Kidney epithelial cell (primary cell): ENCODE results near the gene MACROD2. TPM values are rescaled to one million over a fixed set of nuclear protein-coding genes. Genes with fewer than 3 reads are reported as not detected.

ENCODE experiments used
- DNase-seq: peaks from one replicate; pipeline ENCODE4 v3.0.0-alpha.2; 2010; ENCODE audit warnings: low read depth
- H3K27me3 ChIP-seq: 2 replicates; pipeline ENCODE4 v1.6.0; 2011; ENCODE audit warnings: low read length; ENCODE audit not compliant: control insufficient read depth, insufficient read depth
- H3K36me3 ChIP-seq: 2 replicates; pipeline ENCODE4 v1.5.1; 2011; ENCODE audit warnings: low read length; ENCODE audit not compliant: control insufficient read depth, insufficient read depth
- H3K4me3 ChIP-seq: 2 replicates; pipeline ENCODE4 v1.5.1; 2011; ENCODE audit warnings: low read depth, mild to moderate bottlenecking, control low read depth, low read length
- CTCF ChIP-seq: IDR thresholded peaks from 2 replicates; pipeline ENCODE4 v1.5.1; 2011; ENCODE audit warnings: mild to moderate bottlenecking, moderate library complexity, low read length, control low read depth, inconsistent platforms; ENCODE audit not compliant: insufficient read depth, poor library complexity, severe bottlenecking
- total RNA-seq: library from RNA; depleted of rRNA; stranded (reverse); fragments of >200 nt; gene quantifications from 2 replicates; pipeline ENCODE4 v1.2.3, GENCODE V29; 2015

Gene MACROD2
- total RNA-seq, 1 donor from 2014 or later: 0.79 TPM

DNA sequence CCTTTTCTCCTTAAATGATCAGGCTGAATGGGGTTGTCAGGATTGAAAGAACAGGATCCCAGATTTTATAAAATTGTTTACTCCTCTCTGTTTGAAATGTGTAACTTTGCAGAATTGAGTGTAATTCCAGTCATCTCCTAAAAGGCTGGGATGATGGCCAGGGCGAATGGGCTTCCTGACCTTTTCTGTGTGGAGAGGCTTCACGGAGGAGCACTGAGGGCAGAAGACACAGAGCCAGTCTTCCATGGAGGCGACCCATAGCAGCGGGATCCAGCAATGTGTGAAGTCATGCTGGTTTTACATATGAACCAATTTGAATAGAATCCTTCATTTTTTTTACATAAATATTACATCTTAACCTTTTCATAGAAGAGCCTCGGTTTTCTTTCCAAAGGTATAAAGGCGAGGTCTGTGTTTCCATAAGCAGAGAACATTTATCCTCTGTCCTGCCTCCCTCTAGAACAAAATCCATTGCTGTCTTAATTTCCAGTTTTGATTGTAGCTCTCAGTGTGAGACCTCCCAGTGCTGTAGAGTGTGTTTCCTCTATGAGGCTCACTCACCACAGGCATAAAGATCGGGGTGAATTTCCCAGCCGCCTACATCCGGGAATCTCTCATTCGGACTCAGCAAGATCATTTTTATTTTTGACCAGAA, 711.8 kb downstream of the MACROD2 start:
- no peak for TF ChIP-seq CTCF
- no peaks in the 10 kb centered on the region for H3K27me3 ChIP-seq
- no peak for DNase-seq
- no peak overlapping the region for H3K4me3 ChIP-seq
- no peaks in the 10 kb centered on the region for H3K36me3 ChIP-seq

GRCh38 chr20:14707865-14708596, 712.7 kb downstream of the MACROD2 start:
- Histone ChIP-seq H3K36me3 (no peaks in the 10 kb centered on the region), H3K4me3 (no peak overlapping the region), H3K27me3 (no peaks in the 10 kb centered on the region)
- TF ChIP-seq CTCF: no peak
- no peak for DNase-seq

- Histone ChIP-seq H3K27me3 (no peaks in the 10 kb centered on the region), H3K4me3 (no peak overlapping the region), H3K36me3 (no peaks in the 10 kb centered on the region)
- no peak for TF ChIP-seq CTCF
- DNase-seq: no peak
Observed at GRCh38 chr20:14709439-14709838, 714.1 kb downstream of the MACROD2 start.

DNA sequence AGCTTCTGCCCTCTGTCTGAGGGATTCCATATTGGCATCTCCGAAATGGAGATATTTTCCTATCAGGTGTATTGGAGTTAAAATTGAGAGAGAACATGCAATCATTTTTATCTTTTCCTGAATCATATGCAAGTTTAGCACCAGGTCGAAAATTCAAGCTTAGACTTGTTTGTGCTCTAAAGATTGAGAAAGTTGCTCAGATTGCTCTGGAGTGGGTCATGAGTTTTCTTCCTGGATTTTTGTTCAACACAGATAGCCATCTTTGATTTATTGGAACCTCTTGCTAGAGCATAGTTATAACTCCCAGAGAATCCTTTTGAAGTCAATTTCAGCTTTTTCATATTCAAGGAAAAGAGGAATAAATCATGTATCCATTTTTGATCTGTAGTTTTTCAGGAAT, 715.6 kb downstream of the MACROD2 start:
- no peak for TF ChIP-seq CTCF
- no peaks in the 10 kb centered on the region for H3K36me3 ChIP-seq
- no peak for DNase-seq

DNA sequence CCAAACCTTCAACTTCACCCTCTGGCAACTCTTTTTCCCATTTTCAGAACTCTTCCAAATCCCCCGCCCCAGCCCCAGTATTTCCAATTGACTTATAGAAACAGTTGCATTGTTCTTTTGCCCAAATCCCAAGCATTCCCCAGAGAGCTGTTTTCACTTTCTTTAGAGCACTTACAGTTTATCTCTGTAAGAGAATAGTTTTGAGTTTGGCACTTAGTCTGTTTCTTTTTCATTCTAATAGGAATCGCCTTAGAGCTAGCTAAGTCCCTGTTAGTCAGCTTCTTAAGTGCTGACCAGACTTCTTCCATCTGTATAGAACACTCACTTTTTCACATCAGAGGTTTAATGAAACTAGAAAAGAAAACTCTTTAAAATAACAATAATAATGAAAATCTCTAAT, 716.3 kb downstream of the MACROD2 start:
- no peak for DNase-seq
- Histone ChIP-seq H3K27me3 (no peaks in the 10 kb centered on the region), H3K4me3 (no peak overlapping the region), H3K36me3 (no peaks in the 10 kb centered on the region)
- no peak for TF ChIP-seq CTCF

More for the DNA sequence above, 715.6 kb downstream of the MACROD2 start:
- Histone ChIP-seq H3K4me3 (no peak overlapping the region), H3K27me3 (no peaks in the 10 kb centered on the region)
